MM.1S (cell line): ENCODE data around the gene MEMO1.

Experiments used
- DNase-seq: peaks from one replicate; pipeline ENCODE4 v3.0.0-alpha.2; 2015
- H2AFZ ChIP-seq: fragments of 300-600 bp; sonication (generic); 2 replicates; pipeline ENCODE4 v1.6.0; 2016; ENCODE audit warnings: antibody characterized with exemption, low read length
- H3F3A ChIP-seq: fragments of 300-600 bp; sonication (generic); 2 replicates; pipeline ENCODE4 v1.6.1; 2016; ENCODE audit warnings: mild to moderate bottlenecking, antibody characterized with exemption, low read length, moderate library complexity, mixed read lengths; ENCODE audit not compliant: insufficient read depth
- H3K27ac ChIP-seq: fragments of 300-600 bp; sonication (generic); 2 replicates; pipeline ENCODE4 v1.5.1; 2016; ENCODE audit warnings: mild to moderate bottlenecking, low read length
- H3K27me3 ChIP-seq: fragments of 300-600 bp; sonication (generic); replicated peaks from 2 replicates; pipeline ENCODE4 v1.6.0; 2016; ENCODE audit warnings: low read length; ENCODE audit not compliant: insufficient read depth
- H3K36me3 ChIP-seq: fragments of 300-600 bp; sonication (generic); replicated peaks from 2 replicates; pipeline ENCODE4 v1.6.1; 2016; ENCODE audit warnings: mild to moderate bottlenecking, low read length, mixed read lengths; ENCODE audit not compliant: insufficient read depth
- H3K4me1 ChIP-seq: fragments of 300-600 bp; sonication (generic); 2 replicates; pipeline ENCODE4 v1.6.1; 2016; ENCODE audit warnings: low read length, mixed read lengths
- H3K4me2 ChIP-seq: fragments of 300-600 bp; sonication (generic); 2 replicates; pipeline ENCODE4 v1.6.0; 2016; ENCODE audit warnings: low read depth, low read length
- H3K4me3 ChIP-seq: fragments of 300-600 bp; sonication (generic); 2 replicates; pipeline ENCODE4 v1.5.1; 2016; ENCODE audit warnings: low read length, mixed read lengths
- H3K79me2 ChIP-seq: fragments of 300-600 bp; sonication (generic); 2 replicates; pipeline ENCODE4 v1.6.1; 2016; ENCODE audit warnings: mixed run types, low read length, mixed read lengths
- H3K9ac ChIP-seq: fragments of 300-600 bp; sonication (generic); 2 replicates; pipeline ENCODE4 v1.6.1; 2016; ENCODE audit warnings: low read length, mixed read lengths
- H3K9me2 ChIP-seq: fragments of 300-600 bp; sonication (generic); replicated peaks from 2 replicates; pipeline ENCODE4 v1.6.1; 2016; ENCODE audit warnings: mild to moderate bottlenecking, low read length, mixed read lengths; ENCODE audit not compliant: insufficient read depth
- H3K9me3 ChIP-seq: fragments of 300-600 bp; sonication (generic); replicated peaks from 2 replicates; pipeline ENCODE4 v1.6.1; 2016; ENCODE audit warnings: mild to moderate bottlenecking, low read length, mixed read lengths; ENCODE audit not compliant: insufficient read depth
- H4K20me1 ChIP-seq: fragments of 300-600 bp; sonication (generic); 2 replicates; pipeline ENCODE4 v1.6.1; 2016; ENCODE audit warnings: mild to moderate bottlenecking, low read length, moderate library complexity, mixed read lengths; ENCODE audit not compliant: insufficient read depth
- CTCF ChIP-seq: fragments of 300-600 bp; sonication (generic); IDR thresholded peaks from 2 replicates; pipeline ENCODE4 v1.5.1; 2016; ENCODE audit warnings: antibody characterized with exemption, low read length, mixed read lengths
- EZH2 ChIP-seq: fragments of 300-600 bp; sonication (generic); optimal IDR thresholded peaks from 2 replicates; pipeline ENCODE3; 2017; ENCODE audit warnings: low read depth, mild to moderate bottlenecking, antibody characterized with exemption, low read length, mixed read lengths
- EZH2phosphoT487 ChIP-seq: fragments of 300-600 bp; sonication (generic); IDR thresholded peaks from 2 replicates; pipeline ENCODE4 v1.6.1; 2018; ENCODE audit warnings: antibody characterized with exemption, low read length

The MEMO1 gene

DNA sequence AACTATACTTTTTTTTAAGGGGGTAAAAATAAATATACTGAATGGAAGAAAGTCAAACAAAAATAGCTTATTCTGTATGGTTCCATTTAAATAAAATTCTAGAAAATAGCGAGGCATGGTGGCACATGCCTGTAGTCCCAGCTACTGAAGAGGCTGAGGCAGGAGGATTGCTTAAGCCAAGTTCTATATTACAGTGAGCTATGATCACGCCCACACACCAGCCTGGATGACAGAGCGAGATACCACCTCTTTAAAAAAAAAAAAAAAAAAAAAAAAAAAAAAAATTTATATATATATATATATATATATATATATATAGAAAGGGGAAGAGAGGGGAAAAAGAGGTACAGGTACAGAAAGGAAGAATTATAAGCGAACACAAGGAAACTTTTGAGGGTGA is 77.7 kb downstream of the MEMO1 start:
- no peaks in the 10 kb centered on the region for H3K9me2 ChIP-seq
- no peaks in the 10 kb centered on the region for H3F3A ChIP-seq
- H3K27me3 ChIP-seq: no peaks in the 10 kb centered on the region
- DNase-seq: no peak
- no peak for TF ChIP-seq EZH2
- TF ChIP-seq CTCF: no peak
- no peak for TF ChIP-seq EZH2phosphoT487
- H3K9ac ChIP-seq: no peak overlapping the region
- H4K20me1 ChIP-seq: no peaks in the 10 kb centered on the region
- no peaks in the 10 kb centered on the region for H3K9me3 ChIP-seq
- H3K79me2 ChIP-seq: peaks cover 30% of the 10 kb centered on the region
- no peak overlapping the region for H3K27ac ChIP-seq
- H3K4me2 ChIP-seq: no peak overlapping the region
- no peak overlapping the region for H3K4me3 ChIP-seq
- H3K36me3 ChIP-seq: no peaks in the 10 kb centered on the region
- H3K4me1 ChIP-seq: no peaks in the 10 kb centered on the region
- H2AFZ ChIP-seq: no peak overlapping the region

DNA sequence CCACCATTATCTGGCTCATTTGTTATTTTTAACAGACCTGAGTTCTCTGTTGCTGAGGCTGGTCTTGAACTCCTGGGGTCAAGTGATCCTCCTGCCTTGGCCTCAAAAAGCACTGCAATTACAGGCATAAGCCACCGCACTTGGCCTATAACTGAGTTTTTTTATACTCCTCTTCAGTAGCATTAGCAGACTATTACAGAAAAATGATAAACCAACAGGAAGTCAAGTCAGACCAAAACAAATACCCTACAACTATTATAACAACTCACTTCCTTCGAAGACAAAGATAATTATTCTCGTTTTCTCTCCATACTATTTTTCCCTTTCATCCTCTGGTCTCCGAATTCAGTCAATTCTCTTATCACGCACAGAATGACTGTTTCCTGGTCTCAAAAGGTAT is 78.2 kb downstream of the MEMO1 start:
- H2AFZ ChIP-seq: no peak overlapping the region
- no peak overlapping the region for H3K27ac ChIP-seq
- H3K9me3 ChIP-seq: no peaks in the 10 kb centered on the region
- no peak for DNase-seq
- H3K9ac ChIP-seq: no peak overlapping the region
- H3K79me2 ChIP-seq: peaks cover 30% of the 10 kb centered on the region
- no peaks in the 10 kb centered on the region for H3F3A ChIP-seq
- H3K36me3 ChIP-seq: no peaks in the 10 kb centered on the region
- TF ChIP-seq CTCF: no peak
- TF ChIP-seq EZH2: no peak
- TF ChIP-seq EZH2phosphoT487: no peak
- H4K20me1 ChIP-seq: no peaks in the 10 kb centered on the region
- no peak overlapping the region for H3K4me3 ChIP-seq
- no peak overlapping the region for H3K4me2 ChIP-seq
- no peaks in the 10 kb centered on the region for H3K4me1 ChIP-seq
- H3K27me3 ChIP-seq: no peaks in the 10 kb centered on the region
- H3K9me2 ChIP-seq: no peaks in the 10 kb centered on the region

DNA sequence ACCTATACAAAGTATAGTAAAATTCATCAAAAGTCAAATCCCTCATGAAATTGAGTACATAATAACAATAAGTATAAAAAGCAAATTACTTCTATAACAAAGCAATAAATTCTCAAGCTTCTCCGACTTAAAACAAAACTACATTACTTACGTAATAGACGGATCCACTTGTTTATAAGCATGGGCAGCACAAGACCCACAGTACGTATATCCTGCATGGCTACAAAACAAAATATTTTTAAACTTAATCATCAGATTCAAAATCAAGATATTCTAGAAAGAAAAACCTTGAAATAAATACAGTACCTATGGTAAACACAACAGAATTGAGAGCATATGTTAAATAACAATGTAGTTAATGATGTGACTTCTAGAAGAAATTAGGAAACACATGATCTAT is 78.9 kb downstream of the MEMO1 start:
- no peaks in the 10 kb centered on the region for H3K4me1 ChIP-seq

More for the DNA sequence above, 78.9 kb downstream of the MEMO1 start:
- no peak for TF ChIP-seq EZH2
- TF ChIP-seq CTCF: no peak
- no peak for TF ChIP-seq EZH2phosphoT487
- H3K36me3 ChIP-seq: no peaks in the 10 kb centered on the region
- H3K27me3 ChIP-seq: no peaks in the 10 kb centered on the region
- H3K4me2 ChIP-seq: no peak overlapping the region
- no peaks in the 10 kb centered on the region for H3F3A ChIP-seq
- H3K4me3 ChIP-seq: no peak overlapping the region
- H3K9me3 ChIP-seq: no peaks in the 10 kb centered on the region
- no peak for DNase-seq
- H3K27ac ChIP-seq: no peak overlapping the region
- no peaks in the 10 kb centered on the region for H3K9me2 ChIP-seq
- H3K9ac ChIP-seq: no peak overlapping the region
- H3K79me2 ChIP-seq: peaks cover 29% of the 10 kb centered on the region
- no peak overlapping the region for H2AFZ ChIP-seq
- no peaks in the 10 kb centered on the region for H4K20me1 ChIP-seq
